ENCODE data around the gene GRM1. TPM values are rescaled to one million over a fixed set of nuclear protein-coding genes. Genes with fewer than 3 reads are reported as not detected.

The GRM1 gene
- total and polyA plus RNA-seq, 8 donors = not detected

GRCh38 chr6:146335336-146335735 is 306.5 kb downstream of the GRM1 start:
- H3K27ac ChIP-seq = no peak overlapping the region
- intact Hi-C loops (cut with DNase I; ENCODE audit: low total_unique reads) = no loop called here
- H3K4me1 ChIP-seq = peaks cover 0 to 8% (median 3%) of the 10 kb centered on the region in 4 donors
- 62 to 85% (median 71%) methylated on average over 2 of the region's 2 CpGs for WGBS, 5 donors
- no peak overlapping the region for H3K4me3 ChIP-seq
- no peak for TF ChIP-seq EP300 (IDR thresholded peaks at IDR 0.05)
- no peak for DNase-seq
- no peaks in the 10 kb centered on the region for H3K36me3 ChIP-seq
- no peaks in the 10 kb centered on the region for H3K27me3 ChIP-seq
- no peaks in the 10 kb centered on the region for H3K9me3 ChIP-seq

- DNase-seq = no peak
- H3K4me3 ChIP-seq = no peak overlapping the region
- intact Hi-C loops (cut with DNase I; ENCODE audit: low total_unique reads) = no loop called here
- H3K27me3 ChIP-seq = no peaks in the 10 kb centered on the region
- TF ChIP-seq CTCF (IDR thresholded peaks at IDR 0.05) = no peak
- no peak for TF ChIP-seq POLR2AphosphoS5 (IDR thresholded peaks at IDR 0.05)
- TF ChIP-seq POLR2A (IDR thresholded peaks at IDR 0.05) = no peak
- TF ChIP-seq EP300 (IDR thresholded peaks at IDR 0.05) = no peak
- no peaks in the 10 kb centered on the region for H3K9me3 ChIP-seq
- no peaks in the 10 kb centered on the region for H3K36me3 ChIP-seq
- H3K4me1 ChIP-seq = peaks cover 0 to 8% (median 3%) of the 10 kb centered on the region in 4 donors
- no peak overlapping the region for H3K27ac ChIP-seq
- 43 to 62% (median 59%) methylated on average over 3 of the region's 3 CpGs for WGBS, 5 donors
These were observed 307.3 kb downstream of the GRM1 start for GRCh38 chr6:146336191-146336590.

GRCh38 chr6:146337376-146337775 is 308.5 kb downstream of the GRM1 start:
- intact Hi-C loops (cut with DNase I; ENCODE audit: low total_unique reads) = no loop called here
- no peak for TF ChIP-seq POLR2A (IDR thresholded peaks at IDR 0.05)
- TF ChIP-seq POLR2AphosphoS5 (IDR thresholded peaks at IDR 0.05) = no peak
- TF ChIP-seq EP300 (IDR thresholded peaks at IDR 0.05) = no peak
- TF ChIP-seq CTCF (IDR thresholded peaks at IDR 0.05) = no peak
- no peak overlapping the region for H3K4me3 ChIP-seq
- no peak overlapping the region for H3K27ac ChIP-seq
- 50 to 62% (median 56%) methylated on average over 4 of the region's 4 CpGs for WGBS, 5 donors
- no peaks in the 10 kb centered on the region for H3K9me3 ChIP-seq
- H3K36me3 ChIP-seq = no peaks in the 10 kb centered on the region
- H3K4me1 ChIP-seq = peaks cover 0 to 8% (median 3%) of the 10 kb centered on the region in 4 donors
- no peaks in the 10 kb centered on the region for H3K27me3 ChIP-seq
- peak in 1 of 2 donors; percentile 52 for DNase-seq

- H3K4me1 ChIP-seq = peaks cover 0 to 8% (median 3%) of the 10 kb centered on the region in 4 donors
- H3K9me3 ChIP-seq = no peaks in the 10 kb centered on the region
- WGBS, 5 donors = 22 to 37% (median 29%) methylated on average over 4 of the region's 4 CpGs
- no peaks in the 10 kb centered on the region for H3K36me3 ChIP-seq
- DNase-seq = peak in 1 of 2 donors; percentile 46
- no peak overlapping the region for H3K27ac ChIP-seq
- H3K27me3 ChIP-seq = no peaks in the 10 kb centered on the region
- no peak for TF ChIP-seq POLR2A (IDR thresholded peaks at IDR 0.05)
- TF ChIP-seq CTCF (IDR thresholded peaks at IDR 0.05) = no peak
- TF ChIP-seq POLR2AphosphoS5 (IDR thresholded peaks at IDR 0.05) = no peak
- no peak for TF ChIP-seq EP300 (IDR thresholded peaks at IDR 0.05)
- intact Hi-C loops (cut with DNase I; ENCODE audit: low total_unique reads) = no loop called here
- H3K4me3 ChIP-seq = no peak overlapping the region
These were observed 310.9 kb downstream of the GRM1 start for GRCh38 chr6:146339716-146340115.

GRCh38 chr6:146341493-146342230 is 312.8 kb downstream of the GRM1 start:
- Histone ChIP-seq H3K27ac (no peak overlapping the region), H3K27me3 (no peaks in the 10 kb centered on the region), H3K4me1 (peaks cover 0 to 8% (median 3%) of the 10 kb centered on the region in 4 donors), H3K9me3 (no peaks in the 10 kb centered on the region), H3K36me3 (no peaks in the 10 kb centered on the region), H3K4me3 (no peak overlapping the region)
- WGBS, 5 donors = 90 to 95% (median 92%) methylated on average over 7 of the region's 7 CpGs
- TF ChIP-seq POLR2A (IDR thresholded peaks at IDR 0.05) = no peak
- no peak for TF ChIP-seq EP300 (IDR thresholded peaks at IDR 0.05)
- no peak for TF ChIP-seq POLR2AphosphoS5 (IDR thresholded peaks at IDR 0.05)
- no peak for TF ChIP-seq CTCF (IDR thresholded peaks at IDR 0.05)
- intact Hi-C loops (cut with DNase I; ENCODE audit: low total_unique reads) = no loop called here
- DNase-seq = no peak

Data from stomach (tissue), 9 donors.